ENCODE measurements around the gene GABPB2. TPM values are rescaled to one million over a fixed set of nuclear protein-coding genes. Genes with fewer than 3 reads are reported as not detected.

GABPB2 gene
- total RNA-seq, 2 experiments from 2014 or later: 16.1 to 16.2 TPM

DNA sequence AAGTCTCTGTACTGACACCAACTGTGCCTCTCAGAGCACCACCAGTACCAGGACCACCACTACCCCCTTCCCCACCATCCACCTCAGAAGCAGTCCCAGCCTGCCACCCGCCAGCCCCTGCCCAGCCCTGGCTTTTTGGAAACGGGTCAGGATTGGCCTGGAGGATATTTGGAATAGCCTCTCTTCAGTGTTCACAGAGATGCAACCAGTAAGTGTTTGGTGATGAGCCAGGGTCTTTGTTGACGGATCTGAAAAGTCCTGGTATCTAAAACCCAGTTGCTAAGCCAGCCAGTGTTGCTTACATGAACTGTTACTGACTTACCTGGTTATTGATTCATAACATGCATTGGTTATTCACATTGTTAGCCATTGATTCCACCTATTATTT is 21.9 kb upstream of the GABPB2 start:
- Mint-ChIP-seq H3K4me3 (peak overlapping the region; percentile 87), H3K9me3 (no peaks in the 10 kb centered on the region)

DNA sequence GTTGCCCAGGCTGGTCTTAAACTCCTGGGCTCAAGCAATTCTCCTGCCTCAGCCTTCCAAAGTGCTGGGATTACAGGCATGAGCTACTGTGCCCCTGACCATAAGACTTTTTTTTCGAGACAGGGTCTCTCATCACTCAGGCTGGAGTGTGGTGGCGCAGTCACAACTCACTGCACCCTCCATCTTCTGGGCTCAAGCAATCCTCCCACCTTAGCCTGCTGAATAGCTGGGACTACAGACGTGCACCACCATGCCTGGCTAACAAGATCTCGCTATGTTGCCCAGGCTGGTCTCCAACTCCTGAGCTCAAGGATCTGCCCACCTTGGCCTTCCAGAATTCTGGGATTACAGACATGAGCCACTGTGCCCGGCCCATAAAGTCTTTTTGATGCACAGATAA is 21.1 kb upstream of the GABPB2 start:
- no peak overlapping the region for H3K27ac Mint-ChIP-seq
- no peak for DNase-seq
- CTCF ChIA-PET: interaction anchor here (0.7 to 3.7 kb wide), 5 partner anchors 8 to 420 kb away, joined by 3 to 14 read pairs (median 4); partner anchors contain the start of gene MLLT11
- H3K4me1 Mint-ChIP-seq (ENCODE audit: low read depth): peaks cover 37% of the 10 kb centered on the region
- intact Hi-C loops (cut with micrococcal nuclease): loop anchor here (2.0 kb wide), 1 partner anchor 41 kb away; the partner anchor contains the start of gene PRUNE1
- no peaks in the 10 kb centered on the region for H3K9me3 Mint-ChIP-seq
- H3K36me3 Mint-ChIP-seq (ENCODE audit: low read depth): peaks cover 16% of the 10 kb centered on the region
- H3K4me3 Mint-ChIP-seq: no peak overlapping the region
- no peaks in the 10 kb centered on the region for H3K27me3 Mint-ChIP-seq (ENCODE audit: low read depth)

More for the DNA sequence above, 21.9 kb upstream of the GABPB2 start:
- CTCF ChIA-PET: interaction anchor here (0.6 to 3.7 kb wide), 9 partner anchors 9 to 420 kb away, joined by 3 to 24 read pairs (median 4); partner anchors contain the start of genes MINDY1 and TNFAIP8L2
- H3K4me1 Mint-ChIP-seq (ENCODE audit: low read depth): peaks cover 35% of the 10 kb centered on the region
- no peaks in the 10 kb centered on the region for H3K27me3 Mint-ChIP-seq (ENCODE audit: low read depth)
- peak overlapping the region; percentile 36 for H3K27ac Mint-ChIP-seq
- peaks cover 11% of the 10 kb centered on the region for H3K36me3 Mint-ChIP-seq (ENCODE audit: low read depth)
- no peak for DNase-seq
- intact Hi-C loops (cut with micrococcal nuclease): loop anchor here (2.0 kb wide), 1 partner anchor 40 kb away; the partner anchor contains the start of gene PRUNE1

GRCh38 chr1:151050051-151050688 is 20.4 kb upstream of the GABPB2 start:
- Mint-ChIP-seq H3K27ac (no peak overlapping the region), H3K36me3 (ENCODE audit: low read depth) (peaks cover 22% of the 10 kb centered on the region), H3K4me1 (ENCODE audit: low read depth) (peaks cover 44% of the 10 kb centered on the region), H3K9me3 (no peaks in the 10 kb centered on the region), H3K4me3 (no peak overlapping the region), H3K27me3 (ENCODE audit: low read depth) (no peaks in the 10 kb centered on the region)
- CTCF ChIA-PET: interaction anchor here (0.9 to 1.6 kb wide), 3 partner anchors 10 to 26 kb away, joined by 3 to 5 read pairs (median 3); partner anchors contain the start of gene MLLT11
- intact Hi-C loops (cut with micrococcal nuclease): no loop called here
- no peak for DNase-seq

DNA sequence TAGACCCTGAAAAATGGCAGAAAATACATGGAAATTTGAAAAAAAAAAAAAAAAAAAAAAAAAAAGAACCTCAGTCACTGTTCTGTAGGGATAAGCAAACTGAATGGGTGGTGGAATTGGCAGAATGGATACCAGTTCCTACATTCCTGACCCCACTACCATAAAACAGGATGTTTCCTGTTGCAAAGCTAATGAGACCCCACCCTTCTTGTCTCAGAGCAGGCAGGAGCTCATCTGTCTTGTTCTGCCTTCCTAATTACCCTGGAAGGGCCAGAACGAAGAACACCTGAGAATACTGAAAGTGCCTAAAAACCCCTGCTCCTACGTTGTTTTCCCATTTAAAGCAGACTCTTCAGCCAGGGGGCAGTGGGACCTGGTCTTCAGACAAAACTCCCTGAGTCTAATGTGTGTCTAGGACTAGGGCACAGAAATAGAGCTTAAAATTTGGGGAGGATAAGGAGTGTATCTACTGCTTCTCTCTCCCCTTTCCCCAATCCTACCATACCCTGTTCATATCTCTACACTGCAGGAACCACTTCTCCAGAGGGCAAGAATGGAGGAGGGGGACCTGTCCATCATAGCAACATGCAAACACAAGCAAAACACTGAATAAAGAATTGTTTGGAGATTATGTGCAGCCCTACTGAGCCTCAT is 19.1 kb upstream of the GABPB2 start:
- no peak overlapping the region for H3K4me3 Mint-ChIP-seq
- H3K4me1 Mint-ChIP-seq (ENCODE audit: low read depth): peaks cover 56% of the 10 kb centered on the region
- intact Hi-C loops (cut with micrococcal nuclease): no loop called here
- CTCF ChIA-PET: interaction anchor here (0.6 to 1.9 kb wide), 3 partner anchors 27 to 663 kb away, joined by 3 to 8 read pairs (median 5); no protein-coding TSS in a partner anchor
- no peak for DNase-seq
- no peaks in the 10 kb centered on the region for H3K27me3 Mint-ChIP-seq (ENCODE audit: low read depth)
- no peaks in the 10 kb centered on the region for H3K9me3 Mint-ChIP-seq
- peaks cover 33% of the 10 kb centered on the region for H3K36me3 Mint-ChIP-seq (ENCODE audit: low read depth)
- peak overlapping the region; percentile 2 for H3K27ac Mint-ChIP-seq

GRCh38 chr1:151054971-151055547 is 15.5 kb upstream of the GABPB2 start:
- CTCF ChIA-PET: interaction anchor here (0.5 to 1.3 kb wide), 6 partner anchors 8 to 494 kb away, joined by 3 to 5 read pairs (median 4); no protein-coding TSS in a partner anchor
- peaks cover 60% of the 10 kb centered on the region for H3K36me3 Mint-ChIP-seq (ENCODE audit: low read depth)
- peaks cover 44% of the 10 kb centered on the region for H3K4me1 Mint-ChIP-seq (ENCODE audit: low read depth)
- peak overlapping the region; percentile 86 for H3K4me3 Mint-ChIP-seq
- H3K9me3 Mint-ChIP-seq: no peaks in the 10 kb centered on the region
- DNase-seq: no peak
- intact Hi-C loops (cut with micrococcal nuclease): loop anchor here (5.0 kb wide), 4 partner anchors 128 to 688 kb away; partner anchors contain the start of genes ARNT and SETDB1
- H3K27ac Mint-ChIP-seq: peak overlapping the region; percentile 98
- no peaks in the 10 kb centered on the region for H3K27me3 Mint-ChIP-seq (ENCODE audit: low read depth)

DNA sequence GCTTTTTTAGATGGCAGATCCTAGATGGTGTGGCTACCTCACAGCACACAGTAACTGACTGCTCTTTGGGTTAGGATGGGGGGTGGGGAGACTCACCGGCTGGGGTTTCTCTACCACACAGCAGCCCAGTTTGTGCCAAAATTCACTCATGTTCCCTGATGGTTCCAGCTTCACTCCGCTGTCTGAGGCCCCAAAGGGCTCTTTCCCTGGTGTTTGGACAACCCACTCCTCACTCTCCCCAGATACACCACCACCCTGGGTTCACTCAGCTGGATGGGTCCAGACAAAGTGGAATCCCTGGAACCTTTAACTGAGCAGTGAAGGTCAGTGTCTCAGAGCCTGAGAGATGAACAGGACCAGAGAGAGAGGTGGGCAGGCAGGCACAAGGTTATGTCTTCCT is 15.0 kb upstream of the GABPB2 start:
- no peaks in the 10 kb centered on the region for H3K27me3 Mint-ChIP-seq (ENCODE audit: low read depth)
- DNase-seq: no peak
- H3K4me1 Mint-ChIP-seq (ENCODE audit: low read depth): peaks cover 45% of the 10 kb centered on the region
- H3K9me3 Mint-ChIP-seq: no peaks in the 10 kb centered on the region
- H3K4me3 Mint-ChIP-seq: peak overlapping the region; percentile 86
- CTCF ChIA-PET: interaction anchor here (1.2 to 1.3 kb wide), 4 partner anchors 9 to 494 kb away, joined by 3 to 4 read pairs (median 4); no protein-coding TSS in a partner anchor
- H3K36me3 Mint-ChIP-seq (ENCODE audit: low read depth): peaks cover 60% of the 10 kb centered on the region
- H3K27ac Mint-ChIP-seq: peak overlapping the region; percentile 98
- intact Hi-C loops (cut with micrococcal nuclease): loop anchor here (5.0 kb wide), 4 partner anchors 128 to 688 kb away; partner anchors contain the start of genes ARNT and SETDB1

- intact Hi-C loops (cut with micrococcal nuclease): loop anchor here (5.0 kb wide), 4 partner anchors 129 to 689 kb away; partner anchors contain the start of genes ARNT and SETDB1
- DNase-seq: no peak
- H3K9me3 Mint-ChIP-seq: no peaks in the 10 kb centered on the region
- peaks cover 60% of the 10 kb centered on the region for H3K36me3 Mint-ChIP-seq (ENCODE audit: low read depth)
- peak overlapping the region; percentile 98 for H3K27ac Mint-ChIP-seq
- peak overlapping the region; percentile 86 for H3K4me3 Mint-ChIP-seq
- CTCF ChIA-PET: interaction anchor here (0.6 to 2.6 kb wide), 5 partner anchors 9 to 495 kb away, joined by 3 to 14 read pairs (median 3); partner anchors contain the start of gene C1orf56
- no peaks in the 10 kb centered on the region for H3K27me3 Mint-ChIP-seq (ENCODE audit: low read depth)
- peaks cover 49% of the 10 kb centered on the region for H3K4me1 Mint-ChIP-seq (ENCODE audit: low read depth)
These were observed 14.4 kb upstream of the GABPB2 start for GRCh38 chr1:151056149-151056548.

DNA sequence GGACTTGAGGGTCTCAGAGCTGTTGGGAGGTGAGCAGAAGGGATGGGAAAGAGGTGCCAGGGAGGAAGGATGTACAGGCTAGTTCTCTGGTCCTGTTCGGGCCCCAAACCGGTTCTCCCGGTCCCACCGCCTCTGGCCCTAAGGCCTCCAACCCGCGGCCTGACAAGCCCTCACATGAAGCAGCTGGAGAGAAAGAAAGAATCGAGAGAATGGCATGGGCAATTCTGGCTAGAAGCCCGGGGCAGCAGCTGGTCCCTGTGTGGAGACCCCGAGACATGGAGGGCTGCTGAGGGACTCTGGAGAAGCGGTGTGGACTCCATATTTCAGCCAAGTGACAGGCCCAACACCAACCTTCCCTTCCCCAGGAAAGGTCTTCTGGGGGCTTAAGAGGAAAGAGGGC is 11.9 kb upstream of the GABPB2 start:
- Mint-ChIP-seq H3K9me3 (no peaks in the 10 kb centered on the region), H3K4me1 (ENCODE audit: low read depth) (peaks cover 55% of the 10 kb centered on the region), H3K4me3 (peak overlapping the region; percentile 86), H3K36me3 (ENCODE audit: low read depth) (peaks cover 49% of the 10 kb centered on the region), H3K27ac (peak overlapping the region; percentile 98), H3K27me3 (ENCODE audit: low read depth) (no peaks in the 10 kb centered on the region)
- CTCF ChIA-PET: interaction anchor here (0.5 to 2.6 kb wide), 10 partner anchors 11 to 54 kb away, joined by 3 to 14 read pairs (median 3); partner anchors contain the start of genes C1orf56 and MINDY1
- no peak for DNase-seq
- intact Hi-C loops (cut with micrococcal nuclease): loop anchor here (1.0 to 5.0 kb wide), 7 partner anchors 12 to 691 kb away; partner anchors contain the start of genes ARNT, GABPB2 and SETDB1

GRCh38 chr1:151059109-151060006 is 11.2 kb upstream of the GABPB2 start, which contains the start of gene CDC42SE1:
Gene CDC42SE1 (minus strand): TSS chr1:151059622. CDS start chr1:151055730, 3,892 bp downstream.
- H3K4me3 Mint-ChIP-seq: peak within 1 kb of the TSS; percentile 86
- H3K9me3 Mint-ChIP-seq: no peaks in the 10 kb centered on the region
- CTCF ChIA-PET: interaction anchor here (0.9 to 1.6 kb wide), 8 partner anchors 10 to 96 kb away, joined by 3 to 9 read pairs (median 3); partner anchors contain the start of gene C1orf56
- intact Hi-C loops (cut with micrococcal nuclease): loop anchor here (1.0 to 5.0 kb wide), 6 partner anchors 11 to 692 kb away; partner anchors contain the start of genes ARNT, GABPB2 and SETDB1
- H3K4me1 Mint-ChIP-seq (ENCODE audit: low read depth): peaks cover 53% of the 10 kb centered on the region
- DNase-seq: peak; percentile 86
- no peaks in the 10 kb centered on the region for H3K27me3 Mint-ChIP-seq (ENCODE audit: low read depth)
- peaks cover 45% of the 10 kb centered on the region for H3K36me3 Mint-ChIP-seq (ENCODE audit: low read depth)
- H3K27ac Mint-ChIP-seq: peak within 1 kb of the TSS; percentile 98

DNA sequence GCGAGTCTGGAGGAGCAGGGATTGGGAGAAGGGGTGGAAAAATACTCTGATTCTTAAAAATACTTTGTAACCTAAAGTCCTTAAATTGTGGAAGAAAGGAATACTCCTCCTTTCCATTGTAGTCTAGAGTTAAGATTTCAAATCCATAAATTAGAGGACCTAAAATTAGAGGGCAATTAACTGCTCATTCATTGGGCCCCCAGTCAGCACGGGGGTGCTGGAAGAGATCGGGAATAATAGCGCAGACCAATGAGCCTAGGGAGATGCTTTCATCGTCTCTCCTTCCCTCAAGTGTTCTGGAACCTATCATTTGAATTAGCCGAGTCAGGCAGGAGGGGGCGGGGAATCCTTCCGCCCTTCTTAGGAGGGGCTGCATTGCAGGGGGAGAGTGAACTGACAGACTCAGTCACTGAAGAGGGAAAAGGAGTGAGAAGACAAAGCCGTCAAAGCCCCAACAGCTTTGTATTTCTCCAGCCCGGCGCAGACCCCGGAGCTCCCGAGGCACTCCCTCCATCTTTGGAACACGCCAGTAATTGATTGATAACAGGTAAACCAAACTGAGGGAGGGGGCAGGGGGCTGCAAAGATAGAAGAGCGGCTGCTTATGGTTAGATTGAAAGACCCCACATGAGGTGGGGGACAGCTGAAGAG is 10.4 kb upstream of the GABPB2 start, which contains the start of gene MLLT11:
TSS of gene MLLT11 (plus strand) at position 391 of the 650 bp plus-strand sequence. CDS start 6,828 bp downstream, outside the sequence.
- Mint-ChIP-seq H3K4me1 (ENCODE audit: low read depth) (peaks cover 45% of the 10 kb centered on the region), H3K27me3 (ENCODE audit: low read depth) (no peaks in the 10 kb centered on the region), H3K4me3 (peak within 1 kb of the TSS; percentile 86), H3K27ac (peak within 1 kb of the TSS; percentile 98), H3K36me3 (ENCODE audit: low read depth) (peaks cover 40% of the 10 kb centered on the region), H3K9me3 (no peaks in the 10 kb centered on the region)
- intact Hi-C loops (cut with micrococcal nuclease): no loop called here
- peak; percentile 49 for DNase-seq
- CTCF ChIA-PET: interaction anchor here (0.6 to 1.8 kb wide), 9 partner anchors 10 to 95 kb away, joined by 3 to 9 read pairs (median 4); partner anchors contain the start of gene C1orf56

Measured in activated naive CD4-positive, alpha-beta T cell treated with anti-CD3 and anti-CD28 coated beads for 36 hours (primary cell).